PC-3 (cell line): ENCODE data around the gene CCL13. TPM values are rescaled to one million over a fixed set of nuclear protein-coding genes. Genes with fewer than 3 reads are reported as not detected.

Experiments used
- ATAC-seq: fragments of 200-7000 bp; cut with Tn5 transposase; 2 replicates; pipeline ENCODE4 v1.9.1; 2020; ENCODE audit warnings: mild to moderate bottlenecking, moderate library complexity
- BruUV-seq: library from RNA; stranded (reverse); fragments of 400-500 nt; replicated peaks from 2 replicates; lab custom pipeline; 2021; lab: Mats Ljungman, UMichigan
- CTCF ChIA-PET: fragments of 300-600 bp; sonication (Branson Sonifier 250); formaldehyde crosslinking; loops from one replicate; lab custom pipeline; 2022; ENCODE audit warnings: antibody characterized with exemption; lab: Charles Lee
- POLR2A ChIA-PET: fragments of 300-600 bp; sonication (Branson Sonifier 250); formaldehyde crosslinking; loops from one replicate; lab custom pipeline; 2022; ENCODE audit warnings: antibody characterized with exemption; ENCODE audit not compliant: unreplicated experiment; lab: Charles Lee
- DNase-seq: peaks from one replicate; pipeline ENCODE4 v3.0.0-alpha.2; 2015
- H2AFZ ChIP-seq: fragments of 300-600 bp; sonication (generic); 2 replicates; pipeline ENCODE4 v1.6.0; 2016; ENCODE audit warnings: antibody characterized with exemption, low read length
- H3F3A ChIP-seq: fragments of 300-600 bp; sonication (generic); one replicate; pipeline ENCODE4 v1.6.0; 2017; ENCODE audit warnings: antibody characterized with exemption, low read length, control low read depth, mild to moderate bottlenecking; ENCODE audit not compliant: unreplicated experiment
- H3K27ac ChIP-seq: fragments of 300-600 bp; sonication (generic); 2 replicates; pipeline ENCODE4 v1.5.1; 2016; ENCODE audit warnings: mild to moderate bottlenecking, low read length
- H3K27me3 ChIP-seq: fragments of 300-600 bp; sonication (generic); 2 replicates; pipeline ENCODE4 v1.6.1; 2016; ENCODE audit warnings: low read length, mixed read lengths
- H3K36me3 ChIP-seq: fragments of 300-600 bp; sonication (generic); 2 replicates; pipeline ENCODE4 v1.6.1; 2016; ENCODE audit warnings: low read depth, mixed run types, low read length, mixed read lengths
- H3K4me1 ChIP-seq: fragments of 300-600 bp; sonication (generic); 2 replicates; pipeline ENCODE4 v1.5.1; 2016; ENCODE audit warnings: low read length; ENCODE audit not compliant: insufficient read depth
- H3K4me2 ChIP-seq: fragments of 300-600 bp; sonication (generic); 2 replicates; pipeline ENCODE4 v1.6.0; 2016; ENCODE audit warnings: low read length
- H3K4me3 ChIP-seq: fragments of 300-600 bp; sonication (generic); 2 replicates; pipeline ENCODE4 v1.5.1; 2016; ENCODE audit warnings: mild to moderate bottlenecking, low read length, mixed read lengths
- H3K79me2 ChIP-seq: fragments of 300-600 bp; sonication (generic); 2 replicates; pipeline ENCODE4 v1.6.1; 2017; ENCODE audit warnings: low read length, mixed read lengths
- H3K9ac ChIP-seq: fragments of 300-600 bp; sonication (generic); 2 replicates; pipeline ENCODE4 v1.6.0; 2016; ENCODE audit warnings: mild to moderate bottlenecking, low read length
- H3K9me2 ChIP-seq: fragments of 300-600 bp; sonication (generic); replicated peaks from 2 replicates; pipeline ENCODE4 v1.6.1; 2016; ENCODE audit warnings: mixed run types, low read length, mixed read lengths
- H3K9me3 ChIP-seq: fragments of 300-600 bp; sonication (generic); 2 replicates; pipeline ENCODE4 v1.6.1; 2016; ENCODE audit warnings: low read length, mixed read lengths
- H4K20me1 ChIP-seq: fragments of 300-600 bp; sonication (generic); 2 replicates; pipeline ENCODE4 v1.6.1; 2016; ENCODE audit warnings: low read length, mixed read lengths
- EZH2 ChIP-seq: fragments of 300-600 bp; sonication (generic); IDR thresholded peaks from one replicate; pipeline ENCODE4 v1.6.1; 2017; ENCODE audit warnings: antibody characterized with exemption, mild to moderate bottlenecking, low read length; ENCODE audit not compliant: unreplicated experiment
- EZH2phosphoT487 ChIP-seq: fragments of 300-600 bp; sonication (generic); IDR thresholded peaks from 2 replicates; pipeline ENCODE4 v1.6.1; 2018; ENCODE audit warnings: mild to moderate bottlenecking, antibody characterized with exemption, low read length, borderline replicate concordance
- intact Hi-C: fragments of 100-400 bp; cut with micrococcal nuclease; formaldehyde crosslinking; loops from 2 replicates; pipeline ENCODE4 v1.9.0; 2023
- total RNA-seq: library from RNA; depleted of rRNA; stranded (reverse); fragments of >200 nt; gene quantifications from 2 replicates; pipeline ENCODE4 v1.2.3, GENCODE V29; 2014
- TF ChIP-seq, protein P1 (sequence below): fragments of 300-600 bp; sonication (generic); conservative IDR thresholded peaks from 2 replicates; pipeline ENCODE4 v1.5.1; 2017; ENCODE audit warnings: antibody characterized with exemption, low read depth, mild to moderate bottlenecking, low read length

Gene CCL13
- total RNA-seq, 1 experiment from 2014 or later: not detected

- POLR2A ChIA-PET: no interaction called here
- no peak overlapping the region for H3K4me3 ChIP-seq
- CTCF ChIA-PET: no interaction called here
- H3F3A ChIP-seq: no peaks in the 10 kb centered on the region
- H2AFZ ChIP-seq: no peak overlapping the region
- intact Hi-C loops: no loop called here
- no peaks in the 10 kb centered on the region for H3K4me1 ChIP-seq
- H3K9me3 ChIP-seq: no peaks in the 10 kb centered on the region
- no peaks in the 10 kb centered on the region for H4K20me1 ChIP-seq
- no peak overlapping the region for H3K27ac ChIP-seq
- H3K9ac ChIP-seq: no peak overlapping the region
- H3K9me2 ChIP-seq: no peaks in the 10 kb centered on the region
- no peak for DNase-seq
- BruUV-seq: no TSS peak
- no peaks in the 10 kb centered on the region for H3K27me3 ChIP-seq
- H3K79me2 ChIP-seq: no peaks in the 10 kb centered on the region
- no peak overlapping the region for H3K4me2 ChIP-seq
- no peaks in the 10 kb centered on the region for H3K36me3 ChIP-seq
- TF ChIP-seq EZH2 (no peak), EZH2phosphoT487 (no peak)
- TF ChIP-seq, protein P1, sequence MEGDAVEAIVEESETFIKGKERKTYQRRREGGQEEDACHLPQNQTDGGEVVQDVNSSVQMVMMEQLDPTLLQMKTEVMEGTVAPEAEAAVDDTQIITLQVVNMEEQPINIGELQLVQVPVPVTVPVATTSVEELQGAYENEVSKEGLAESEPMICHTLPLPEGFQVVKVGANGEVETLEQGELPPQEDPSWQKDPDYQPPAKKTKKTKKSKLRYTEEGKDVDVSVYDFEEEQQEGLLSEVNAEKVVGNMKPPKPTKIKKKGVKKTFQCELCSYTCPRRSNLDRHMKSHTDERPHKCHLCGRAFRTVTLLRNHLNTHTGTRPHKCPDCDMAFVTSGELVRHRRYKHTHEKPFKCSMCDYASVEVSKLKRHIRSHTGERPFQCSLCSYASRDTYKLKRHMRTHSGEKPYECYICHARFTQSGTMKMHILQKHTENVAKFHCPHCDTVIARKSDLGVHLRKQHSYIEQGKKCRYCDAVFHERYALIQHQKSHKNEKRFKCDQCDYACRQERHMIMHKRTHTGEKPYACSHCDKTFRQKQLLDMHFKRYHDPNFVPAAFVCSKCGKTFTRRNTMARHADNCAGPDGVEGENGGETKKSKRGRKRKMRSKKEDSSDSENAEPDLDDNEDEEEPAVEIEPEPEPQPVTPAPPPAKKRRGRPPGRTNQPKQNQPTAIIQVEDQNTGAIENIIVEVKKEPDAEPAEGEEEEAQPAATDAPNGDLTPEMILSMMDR: no peak
- ATAC-seq: no peak
Observed at GRCh38 chr17:34370376-34370996, 14.2 kb downstream of the CCL13 start.

DNA sequence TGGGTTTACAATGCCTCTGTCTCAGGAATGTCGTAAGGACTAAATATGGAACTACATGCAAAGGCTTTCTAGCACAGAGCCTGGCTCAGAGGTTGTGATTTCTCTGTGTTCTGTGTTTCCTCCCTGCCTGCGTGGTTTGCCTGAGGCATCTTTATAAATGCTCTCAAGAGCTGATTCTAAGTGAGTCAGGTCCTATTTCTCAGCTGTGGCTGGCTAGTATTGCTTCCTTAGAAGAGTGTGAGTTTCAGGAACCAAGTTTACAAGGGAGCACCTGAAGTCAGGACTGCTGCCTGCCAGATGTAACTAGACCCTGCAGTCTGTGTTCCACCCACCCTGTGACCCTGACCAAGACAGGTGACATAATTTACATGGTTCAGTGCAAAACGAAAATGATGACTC lies 14.7 kb downstream of the CCL13 start:
- no peaks in the 10 kb centered on the region for H4K20me1 ChIP-seq
- intact Hi-C loops: no loop called here
- H3K9ac ChIP-seq: no peak overlapping the region
- no peaks in the 10 kb centered on the region for H3K4me1 ChIP-seq
- no peaks in the 10 kb centered on the region for H3F3A ChIP-seq
- no peaks in the 10 kb centered on the region for H3K9me2 ChIP-seq
- peak; percentile 4 for DNase-seq
- no peaks in the 10 kb centered on the region for H3K9me3 ChIP-seq
- ATAC-seq: no peak; the same call in 1 of the 2 replicates
- CTCF ChIA-PET: no interaction called here
- H2AFZ ChIP-seq: no peak overlapping the region
- H3K27me3 ChIP-seq: no peaks in the 10 kb centered on the region
- H3K36me3 ChIP-seq: no peaks in the 10 kb centered on the region
- POLR2A ChIA-PET: no interaction called here
- H3K79me2 ChIP-seq: no peaks in the 10 kb centered on the region
- no peak overlapping the region for H3K4me3 ChIP-seq
- BruUV-seq: no TSS peak
- no peak overlapping the region for H3K27ac ChIP-seq
- TF ChIP-seq, protein P1: no peak
- TF ChIP-seq EZH2phosphoT487: no peak
- TF ChIP-seq EZH2: no peak
- no peak overlapping the region for H3K4me2 ChIP-seq

DNA sequence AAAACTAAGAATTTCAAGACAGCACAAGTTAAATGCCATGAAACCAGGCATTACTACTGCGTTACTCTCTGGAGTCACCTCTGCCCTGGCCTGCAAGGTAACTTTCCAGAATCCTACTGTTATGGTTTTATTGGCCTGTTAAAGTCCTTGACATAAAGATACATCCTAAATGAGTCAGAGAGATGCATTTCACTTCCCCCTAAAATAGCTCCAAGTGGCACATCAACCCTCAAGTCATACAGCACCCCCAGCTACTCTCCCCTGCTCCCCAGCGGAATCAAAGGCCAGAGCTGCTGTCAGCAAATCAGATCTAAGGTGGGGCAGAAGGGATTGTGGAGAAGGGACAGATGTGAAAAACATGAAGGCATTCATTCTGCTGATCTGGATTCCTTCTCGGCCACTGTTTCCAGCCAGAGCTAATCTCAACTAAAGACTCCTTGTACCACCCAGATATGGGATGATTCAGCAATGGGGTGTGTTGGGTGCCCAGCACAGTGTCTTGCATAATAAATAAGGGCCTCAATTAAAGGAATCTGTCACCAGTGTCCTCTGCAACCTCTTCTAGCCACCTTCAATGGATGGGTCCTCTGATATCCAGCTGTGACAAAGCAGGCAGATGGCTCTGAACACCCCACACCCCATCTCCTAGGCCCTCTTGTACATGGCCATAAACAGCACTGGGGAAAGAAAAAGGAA lies 15.3 kb downstream of the CCL13 start:
- DNase-seq: no peak
- TF ChIP-seq EZH2phosphoT487 (no peak), EZH2 (no peak)
- TF ChIP-seq, protein P1: no peak
- H3K9me3 ChIP-seq: no peaks in the 10 kb centered on the region
- no peak overlapping the region for H3K4me3 ChIP-seq
- intact Hi-C loops: no loop called here
- no peaks in the 10 kb centered on the region for H3K36me3 ChIP-seq
- BruUV-seq: no TSS peak
- ChIA-PET CTCF (interaction anchor here (1.2 kb wide), 1 partner anchor 10 kb away, joined by 4 read pairs; no protein-coding TSS in a partner anchor), POLR2A (no interaction called here)
- no peak overlapping the region for H3K27ac ChIP-seq
- H3K4me2 ChIP-seq: no peak overlapping the region
- no peaks in the 10 kb centered on the region for H4K20me1 ChIP-seq
- H3F3A ChIP-seq: no peaks in the 10 kb centered on the region
- no peak overlapping the region for H3K9ac ChIP-seq
- H3K9me2 ChIP-seq: no peaks in the 10 kb centered on the region
- no peak overlapping the region for H2AFZ ChIP-seq
- H3K79me2 ChIP-seq: no peaks in the 10 kb centered on the region
- H3K27me3 ChIP-seq: no peaks in the 10 kb centered on the region
- no peak for ATAC-seq
- no peaks in the 10 kb centered on the region for H3K4me1 ChIP-seq
